Activated B cell treated with CpG ODN at 0.5 μM for 24 hours (primary cell): Measurements from ENCODE around the gene FLRT1. TPM values are rescaled to one million over a fixed set of nuclear protein-coding genes. Genes with fewer than 3 reads are reported as not detected.

Experiments
- ATAC-seq: fragments of 200-7000 bp; cut with Tn5 transposase; one replicate; pipeline ENCODE4 v1.10.0; 2021; ENCODE audit warnings: low read depth, mild to moderate bottlenecking, moderate library complexity
- CTCF ChIA-PET: fragments of 350-600 bp; sonication (Branson Sonifier 250); formaldehyde crosslinking; loops from one replicate; lab custom pipeline; 2021; ENCODE audit warnings: antibody characterized with exemption; lab: Charles Lee
- POLR2A ChIA-PET: fragments of 350-600 bp; sonication (Branson Sonifier 250); formaldehyde crosslinking; loops from one replicate; lab custom pipeline; 2021; ENCODE audit warnings: antibody characterized with exemption; lab: Charles Lee
- DNase-seq: peaks from one replicate; pipeline ENCODE4 v3.0.0; 2022
- H3K27ac Mint-ChIP-seq: one replicate; pipeline ENCODE4 v1.8.0; 2020; ENCODE audit warnings: mixed read lengths
- H3K27me3 Mint-ChIP-seq: one replicate; pipeline ENCODE4 v1.8.0; 2021; ENCODE audit warnings: mixed read lengths
- H3K36me3 Mint-ChIP-seq: one replicate; pipeline ENCODE4 v1.8.0; 2021; ENCODE audit warnings: low read depth, mixed read lengths
- H3K4me1 Mint-ChIP-seq: one replicate; pipeline ENCODE4 v1.8.0; 2021; ENCODE audit warnings: mixed read lengths
- H3K4me3 Mint-ChIP-seq: one replicate; pipeline ENCODE4 v1.8.0; 2020; ENCODE audit warnings: mild to moderate bottlenecking, mixed read lengths
- H3K9me3 Mint-ChIP-seq: one replicate; pipeline ENCODE4 v1.8.0; 2020; ENCODE audit warnings: mixed read lengths
- intact Hi-C: fragments of 100-400 bp; cut with micrococcal nuclease; formaldehyde crosslinking; loops from one replicate; pipeline ENCODE4 v1.15.1; 2024
- total RNA-seq: library from RNA; stranded (reverse); gene quantifications from 2 replicates; pipeline ENCODE4 v1.2.3, GENCODE V29; 2022
- TF ChIP-seq, protein P1 (sequence below): fragments of 200-600 bp; IDR thresholded peaks from one replicate; pipeline ENCODE4 v1.8.0; 2022; ENCODE audit warnings: antibody characterized with exemption, mild to moderate bottlenecking

Gene FLRT1
- total RNA-seq, 1 donor from 2014 or later = not detected

DNA sequence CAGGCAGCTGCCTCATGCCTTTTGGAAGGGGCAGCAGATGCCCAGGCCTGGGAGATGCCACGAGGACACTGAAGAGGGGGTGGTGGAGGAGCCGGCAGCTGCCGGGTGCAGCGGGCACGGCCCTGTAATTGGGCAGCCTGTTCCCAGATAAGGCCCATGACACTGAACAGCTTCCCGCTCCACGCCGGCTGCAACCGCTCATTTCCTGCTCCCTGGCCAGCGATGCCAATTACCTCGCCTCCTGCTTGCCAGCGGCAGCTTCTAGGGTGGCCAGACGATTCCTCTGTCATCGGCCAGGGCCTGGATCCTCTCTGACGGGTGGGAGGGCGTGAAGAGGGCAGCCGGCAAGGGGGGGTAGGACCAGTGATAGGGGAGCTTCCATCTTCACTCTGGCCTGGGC is 22.8 kb downstream of the FLRT1 start:
- Mint-ChIP-seq H3K4me3 (no peak overlapping the region), H3K36me3 (no peaks in the 10 kb centered on the region), H3K27ac (no peak overlapping the region), H3K9me3 (no peaks in the 10 kb centered on the region), H3K27me3 (peaks cover 13% of the 10 kb centered on the region), H3K4me1 (peaks cover 8% of the 10 kb centered on the region)
- no peak for ATAC-seq
- no peak for DNase-seq
- ChIA-PET CTCF (no interaction called here), POLR2A (no interaction called here)
- TF ChIP-seq, protein P1, sequence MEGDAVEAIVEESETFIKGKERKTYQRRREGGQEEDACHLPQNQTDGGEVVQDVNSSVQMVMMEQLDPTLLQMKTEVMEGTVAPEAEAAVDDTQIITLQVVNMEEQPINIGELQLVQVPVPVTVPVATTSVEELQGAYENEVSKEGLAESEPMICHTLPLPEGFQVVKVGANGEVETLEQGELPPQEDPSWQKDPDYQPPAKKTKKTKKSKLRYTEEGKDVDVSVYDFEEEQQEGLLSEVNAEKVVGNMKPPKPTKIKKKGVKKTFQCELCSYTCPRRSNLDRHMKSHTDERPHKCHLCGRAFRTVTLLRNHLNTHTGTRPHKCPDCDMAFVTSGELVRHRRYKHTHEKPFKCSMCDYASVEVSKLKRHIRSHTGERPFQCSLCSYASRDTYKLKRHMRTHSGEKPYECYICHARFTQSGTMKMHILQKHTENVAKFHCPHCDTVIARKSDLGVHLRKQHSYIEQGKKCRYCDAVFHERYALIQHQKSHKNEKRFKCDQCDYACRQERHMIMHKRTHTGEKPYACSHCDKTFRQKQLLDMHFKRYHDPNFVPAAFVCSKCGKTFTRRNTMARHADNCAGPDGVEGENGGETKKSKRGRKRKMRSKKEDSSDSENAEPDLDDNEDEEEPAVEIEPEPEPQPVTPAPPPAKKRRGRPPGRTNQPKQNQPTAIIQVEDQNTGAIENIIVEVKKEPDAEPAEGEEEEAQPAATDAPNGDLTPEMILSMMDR = no peak
- intact Hi-C loops = no loop called here

GRCh38 chr11:64059339-64060140 is 23.8 kb downstream of the FLRT1 start:
- CTCF ChIA-PET = no interaction called here
- DNase-seq = no peak
- H3K27me3 Mint-ChIP-seq = peaks cover 13% of the 10 kb centered on the region
- ATAC-seq = no peak
- TF ChIP-seq, protein P1 = no peak
- H3K27ac Mint-ChIP-seq = no peak overlapping the region
- H3K4me3 Mint-ChIP-seq = no peak overlapping the region
- no peaks in the 10 kb centered on the region for H3K36me3 Mint-ChIP-seq
- H3K4me1 Mint-ChIP-seq = peaks cover 8% of the 10 kb centered on the region
- POLR2A ChIA-PET = no interaction called here
- no peaks in the 10 kb centered on the region for H3K9me3 Mint-ChIP-seq
- intact Hi-C loops = no loop called here

GRCh38 chr11:64060263-64060860 is 24.6 kb downstream of the FLRT1 start:
- no peak for ATAC-seq
- CTCF ChIA-PET = interaction anchor here (1.0 kb wide), 1 partner anchor 14 kb away, joined by 4 read pairs; no protein-coding TSS in a partner anchor

GRCh38 chr11:64060861-64061444 is 25.2 kb downstream of the FLRT1 start:
- peak; percentile 75 for ATAC-seq
- POLR2A ChIA-PET = no interaction called here
- H3K4me1 Mint-ChIP-seq = peaks cover 8% of the 10 kb centered on the region
- no peak overlapping the region for H3K27ac Mint-ChIP-seq
- H3K4me3 Mint-ChIP-seq = peak overlapping the region; percentile 79
- peaks cover 13% of the 10 kb centered on the region for H3K27me3 Mint-ChIP-seq
- TF ChIP-seq, protein P1 = no peak
- DNase-seq = peak; percentile 71
- CTCF ChIA-PET = interaction anchor here (1.0 kb wide), 1 partner anchor 14 kb away, joined by 4 read pairs; no protein-coding TSS in a partner anchor
- H3K9me3 Mint-ChIP-seq = no peaks in the 10 kb centered on the region
- no peaks in the 10 kb centered on the region for H3K36me3 Mint-ChIP-seq
- intact Hi-C loops = no loop called here

More at GRCh38 chr11:64060263-64060860, 24.6 kb downstream of the FLRT1 start:
- POLR2A ChIA-PET = no interaction called here
- peak overlapping the region; percentile 62 for H3K4me3 Mint-ChIP-seq
- no peaks in the 10 kb centered on the region for H3K9me3 Mint-ChIP-seq
- DNase-seq = no peak
- TF ChIP-seq, protein P1 = no peak
- H3K27me3 Mint-ChIP-seq = peaks cover 13% of the 10 kb centered on the region
- intact Hi-C loops = no loop called here
- no peak overlapping the region for H3K27ac Mint-ChIP-seq
- H3K36me3 Mint-ChIP-seq = no peaks in the 10 kb centered on the region
- H3K4me1 Mint-ChIP-seq = peaks cover 8% of the 10 kb centered on the region
